ENCODE measurements around the gene RNF2.

Gene RNF2

DNA sequence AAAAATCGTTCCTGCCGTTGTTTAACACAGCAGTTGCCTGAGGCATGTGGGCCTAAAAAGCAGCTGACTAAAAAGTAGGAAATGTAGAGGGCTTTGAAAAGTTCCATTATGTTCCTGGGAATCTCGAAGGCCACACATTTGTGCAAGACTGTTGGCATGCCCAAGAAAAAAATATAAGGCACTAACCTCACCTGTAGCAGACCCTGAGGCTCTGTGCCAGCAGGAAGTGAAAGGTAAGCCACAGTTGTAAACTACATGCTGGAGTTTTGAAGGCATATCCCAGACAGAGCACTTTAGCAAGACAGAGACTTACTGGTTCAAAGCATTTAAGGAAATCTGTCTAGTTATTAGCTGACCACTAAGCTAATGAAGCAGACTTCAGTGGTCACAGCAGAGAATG, 58.7 kb downstream of the RNF2 start:
- DNase-seq = no peak

- DNase-seq = no peak
These were observed 59.8 kb downstream of the RNF2 start for GRCh38 chr1:185105121-185105520.

DNA sequence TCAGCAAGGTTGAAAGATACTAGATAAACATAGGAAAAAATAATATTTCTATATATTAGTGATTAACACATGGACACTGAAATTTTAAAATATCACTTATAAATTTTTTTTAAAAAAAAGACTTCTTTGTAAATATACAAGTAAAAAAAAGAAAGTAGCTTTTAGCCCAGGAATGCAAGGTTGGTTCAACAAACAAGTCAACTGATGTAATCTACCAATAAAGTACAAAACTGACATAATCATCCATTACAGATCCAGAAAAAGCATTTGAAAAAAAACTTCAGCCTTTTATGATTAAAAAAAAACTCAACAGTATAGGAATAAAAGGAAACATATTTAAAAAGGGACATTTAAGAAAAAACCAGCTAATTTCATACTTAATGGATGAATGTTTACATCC, 63.0 kb downstream of the RNF2 start:
- no peak for DNase-seq

GRCh38 chr1:185110145-185110544, 64.8 kb downstream of the RNF2 start:
- no peak for DNase-seq

- no peak for DNase-seq
These were observed 66.5 kb downstream of the RNF2 start for GRCh38 chr1:185111873-185112272.

GRCh38 chr1:185112356-185112755, 67.0 kb downstream of the RNF2 start:
- no peak for DNase-seq

DNA sequence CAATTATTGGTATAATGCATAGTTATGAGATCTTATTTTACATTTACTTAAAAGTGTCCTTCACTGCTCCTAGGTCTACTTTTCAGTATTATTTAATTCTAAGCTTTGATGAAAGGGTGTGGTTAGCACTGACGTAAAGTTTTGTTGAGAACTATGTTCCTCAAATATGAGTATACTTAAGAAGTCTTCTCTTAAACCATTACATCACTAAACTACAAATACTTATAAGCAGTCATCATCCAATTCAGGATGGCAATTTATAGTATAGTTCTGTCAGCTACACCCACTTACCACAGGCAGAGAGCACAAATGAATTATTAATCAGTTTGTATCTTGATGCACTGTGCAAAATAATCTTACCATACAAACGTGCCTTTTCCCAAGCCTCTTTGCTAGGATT, 84.3 kb downstream of the RNF2 start:
- DNase-seq = no peak

DNA sequence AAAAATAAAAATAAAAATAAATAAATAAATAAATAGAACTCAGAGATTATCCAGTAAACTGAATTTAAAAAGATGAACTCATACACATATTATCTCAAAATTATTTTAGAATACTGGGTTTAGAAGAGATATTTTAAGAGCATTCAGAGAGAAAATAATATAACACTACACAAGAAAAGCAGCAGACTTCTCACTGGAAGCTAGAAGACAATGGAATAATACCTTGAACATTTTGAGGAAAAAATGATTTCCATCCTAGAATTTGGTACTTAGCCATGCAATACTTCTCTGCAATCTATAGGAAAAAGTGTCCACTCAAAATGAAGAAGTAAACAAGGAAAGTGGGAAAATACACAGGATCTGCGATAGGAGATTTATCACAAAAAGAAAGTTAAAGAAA, 87.2 kb downstream of the RNF2 start:
- DNase-seq = no peak

DNA sequence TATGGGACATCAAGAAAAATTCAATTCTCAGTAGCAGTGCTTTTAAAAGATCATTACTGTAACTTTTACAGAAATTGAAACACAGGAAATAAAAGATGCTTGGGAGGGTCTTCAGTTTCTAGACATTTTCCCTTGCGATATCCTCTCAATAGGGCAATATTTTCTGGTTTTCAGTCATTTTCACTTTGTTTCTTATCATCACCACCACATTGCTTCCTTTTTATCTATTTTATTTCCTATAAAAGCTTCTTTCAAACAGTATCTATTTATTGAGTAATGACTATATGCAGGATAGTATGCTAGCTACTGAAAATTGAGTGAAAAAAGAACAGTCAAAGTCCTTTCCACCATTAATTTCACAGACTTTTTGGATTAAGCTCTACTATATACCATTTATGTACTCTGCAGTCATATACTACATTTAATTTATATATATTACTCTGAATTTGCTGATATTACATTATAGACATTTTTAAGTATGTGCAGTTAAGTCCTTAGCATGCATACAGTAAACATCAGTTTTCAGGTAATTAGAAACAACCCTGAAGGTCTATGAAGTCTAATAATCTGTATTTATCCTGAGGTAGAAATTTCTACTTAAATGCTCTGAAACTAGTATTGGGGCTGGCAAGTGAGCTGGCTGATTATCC, 92.7 kb downstream of the RNF2 start:
- no peak for DNase-seq

DNA sequence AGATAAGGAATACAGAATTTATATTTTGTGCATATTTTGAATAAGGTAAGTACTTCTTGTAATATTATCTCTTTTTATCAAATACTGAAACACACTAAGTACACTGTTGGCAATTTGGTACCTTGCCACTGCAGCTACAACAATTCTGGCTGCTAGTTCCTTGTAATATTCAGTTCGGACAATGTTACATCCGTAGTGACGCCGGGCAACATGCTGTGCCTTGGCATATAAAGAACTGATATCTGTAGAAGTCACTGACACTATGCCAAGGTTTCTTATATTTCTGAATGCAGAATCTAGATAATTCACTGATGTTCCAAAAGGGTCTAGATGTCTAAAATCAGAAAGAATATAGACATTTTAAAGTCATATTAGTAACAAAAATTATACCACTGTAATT, 93.9 kb downstream of the RNF2 start:
- DNase-seq = no peak

GRCh38 chr1:185144233-185144632, 98.9 kb downstream of the RNF2 start:
- DNase-seq = no peak

DNA sequence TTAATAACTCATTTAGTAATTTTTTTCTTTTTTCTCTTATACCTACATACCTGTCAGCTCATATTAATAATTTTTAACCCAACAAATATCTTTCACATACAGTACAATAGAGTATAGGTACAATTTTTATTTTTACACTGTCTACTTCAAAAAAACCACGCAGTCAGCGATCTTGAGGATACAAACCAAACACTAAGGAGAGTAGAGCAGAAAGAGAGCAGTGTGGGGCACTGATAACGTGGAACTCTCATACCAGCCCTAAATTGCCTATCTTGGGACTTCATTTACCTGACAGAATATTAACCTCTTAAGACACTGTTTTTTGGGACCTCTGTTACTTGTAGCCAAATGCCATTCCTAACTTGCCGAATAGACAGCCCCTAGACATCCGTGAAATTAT, 105.9 kb downstream of the RNF2 start:
- DNase-seq = no peak

Measured in DMS79 (cell line).